K562 (cell line): ENCODE data around the gene PCBP2. TPM values are rescaled to one million over a fixed set of nuclear protein-coding genes. Genes with fewer than 3 reads are reported as not detected.
A peak's percentile ranks its signal among the peaks of the same experiment; 100 is the strongest.

Experiments
- ATAC-seq: fragments of 200-7000 bp; cut with Tn5 transposase; 3 replicates; pipeline ENCODE4 v1.9.1; 2020; ENCODE audit warnings: moderate library complexity
- BruUV-seq: library from RNA; stranded (reverse); fragments of 400-500 nt; replicated peaks from 2 replicates; lab custom pipeline; 2021; lab: Mats Ljungman, UMichigan
- CTCF ChIA-PET: fragments of 300-600 bp; formaldehyde crosslinking; extraction: SDS; loops from one replicate; lab custom pipeline; 2021; ENCODE audit warnings: low intra/inter-chr PET ratio; lab: Yijun Ruan, JAX
- POLR2A ChIA-PET: fragments of 300-600, 350-650 bp; sonication (Branson Sonifier 250); formaldehyde crosslinking; extraction: SDS; loops from one replicate; lab custom pipeline; 2021; ENCODE audit warnings: antibody characterized with exemption, inconsistent platforms; lab: Yijun Ruan, JAX
- DNase-seq, 4 experiments: peaks; one replicate each; pipeline versions ENCODE4 v3.0.0 to v3.0.0-alpha.2; 2011 to 2018; ENCODE audit warnings: low spot score in 3 of 4, mixed read lengths in 3 of 4; ENCODE audit errors: extremely low read depth in 1 of 4
- FAIRE-seq: peaks from 2 replicates; lab custom pipeline; 2011; peaks lifted over from hg19 to GRCh38; lab: Jason Lieb, UNC
- H2AFZ ChIP-seq: 2 replicates; pipeline ENCODE4 v1.6.0; 2011; ENCODE audit warnings: low read depth, low read length, control low read depth, inconsistent platforms
- H3K27ac ChIP-seq: fragments of 200-600 bp; 3 replicates; pipeline ENCODE4 v1.8.0; 2011; ENCODE audit warnings: low read depth, mild to moderate bottlenecking, control low read depth, inconsistent platforms, low read length, moderate library complexity, mixed read lengths; ENCODE audit errors: extremely low read depth
- H3K27me3 ChIP-seq, 2 experiments: fragments of 300-600 bp in 1 of 2; 2 replicates in 1 of 2; 3 replicates in 1 of 2; pipeline versions ENCODE4 v1.6.0 to v1.8.0; 2011; ENCODE audit warnings: inconsistent platforms in 2 of 2, low read length in 2 of 2, mild to moderate bottlenecking in 1 of 2, mixed read lengths in 1 of 2, moderate library complexity in 1 of 2; ENCODE audit not compliant: control insufficient read depth in 2 of 2, insufficient read depth in 2 of 2
- H3K36me3 ChIP-seq: fragments of 300-600 bp; 3 replicates; pipeline ENCODE4 v1.8.0; 2011; ENCODE audit warnings: mild to moderate bottlenecking, low read length, inconsistent platforms; ENCODE audit not compliant: control insufficient read depth, insufficient read depth
- H3K4me1 ChIP-seq, 2 experiments: fragments of 200-600 bp in 1 of 2; replicated peaks in 1 of 2; 2 replicates in 1 of 2; 3 replicates in 1 of 2; pipeline versions ENCODE4 v1.5.1 to v1.8.0; 2011; ENCODE audit warnings: inconsistent platforms in 2 of 2, low read length in 2 of 2, mild to moderate bottlenecking in 1 of 2, mixed read lengths in 1 of 2, moderate library complexity in 1 of 2; ENCODE audit not compliant: control insufficient read depth in 2 of 2, insufficient read depth in 2 of 2
- H3K4me2 ChIP-seq: 2 replicates; pipeline ENCODE4 v1.6.1; 2011; ENCODE audit warnings: low read length, control low read depth, inconsistent platforms, mixed read lengths; ENCODE audit not compliant: insufficient read depth
- H3K4me3 ChIP-seq: fragments of 200-600 bp; sonication (generic), shearing (Covaris generic); 2 replicates; pipeline ENCODE4 v1.5.1; 2016; ENCODE audit warnings: control low read depth, inconsistent platforms
- H3K79me2 ChIP-seq: fragments of 200-600 bp; 3 replicates; pipeline ENCODE4 v1.8.0; 2011; ENCODE audit warnings: low read length, inconsistent platforms; ENCODE audit not compliant: control insufficient read depth, insufficient read depth
- H3K9ac ChIP-seq, 2 experiments: 2 replicates each; pipeline versions ENCODE4 v1.6.0 to v1.6.1; 2011; ENCODE audit warnings: low read depth in 2 of 2, low read length in 2 of 2, control low read depth in 1 of 2, inconsistent platforms in 1 of 2, mild to moderate bottlenecking in 1 of 2, mixed read lengths in 1 of 2; ENCODE audit not compliant: insufficient read depth in 1 of 2
- H3K9me1 ChIP-seq: one replicate; pipeline ENCODE4 v1.6.0; 2011; ENCODE audit warnings: inconsistent platforms, mild to moderate bottlenecking, low read length, moderate library complexity; ENCODE audit not compliant: control insufficient read depth, insufficient read depth
- H3K9me3 ChIP-seq: replicated peaks from 2 replicates; pipeline ENCODE4 v1.5.1; 2011; ENCODE audit warnings: low read depth, low read length, inconsistent platforms; ENCODE audit not compliant: control insufficient read depth, insufficient read depth
- H4K20me1 ChIP-seq: replicated peaks from 2 replicates; pipeline ENCODE4 v1.6.1; 2011; ENCODE audit warnings: low read length, inconsistent platforms, mixed read lengths; ENCODE audit not compliant: control insufficient read depth, insufficient read depth
- JUND ChIP-seq, 2 experiments: IDR thresholded peaks; 2 replicates in 1 of 2; 3 replicates in 1 of 2; pipeline ENCODE4 v1.6.1; 2011; ENCODE audit warnings: borderline replicate concordance in 2 of 2, low read depth in 2 of 2, low read length in 2 of 2, improper control_type of control experiment in 1 of 2, missing biosample characterization in 1 of 2, missing genetic modification characterization in 1 of 2, missing genetic modification reagents in 1 of 2
- ZNF197 ChIP-seq: fragments of 200-800 bp; sonication (Bioruptor generic); IDR thresholded peaks from 2 replicates; pipeline ENCODE4 v1.6.1; 2016; ENCODE audit warnings: low read depth, missing genetic modification characterization, missing compliant biosample characterization
- WGBS: fragments of 100-300 bp; shearing (Covaris generic); methylation state at CpG from one replicate; pipeline ENCODE4 v1.1.6; 2016; ENCODE audit warnings: low coverage, mixed read lengths; ENCODE audit not compliant: insufficient coverage; ENCODE audit errors: missing lambda C conversion rate; 5-methylcytosine and 5-hydroxymethylcytosine counted together
- in situ Hi-C: fragments of 300-500 bp; cut with MboI; formaldehyde crosslinking; loops from 4 replicates; pipeline ENCODE4 v1.15.0; 2018; ENCODE audit warnings: inconsistent platforms, mixed read lengths
- intact Hi-C: fragments of 100-400 bp; cut with micrococcal nuclease; formaldehyde crosslinking; loops from 2 replicates; pipeline ENCODE4 v1.14.2; 2022
- polyA plus RNA-seq, 8 experiments: library from polyadenylated mRNA; depleted of rRNA in 4 of 8; stranded (reverse) in 5 of 8; unstranded in 3 of 8; fragments of >200 nt; fragmentation: Nextera tagmentation in 2 of 8; fragmentation: Illumina TruSeq in 1 of 8; extraction: Ambion mirVana in 2 of 8; extraction: Trizol in 1 of 8; gene quantifications; 2 replicates each; pipeline versions ENCODE4 v1.2.1 to v1.2.3, GENCODE V29; 2011 to 2014; ENCODE audit warnings: inconsistent platforms in 1 of 8, missing spikeins in 1 of 8
- total RNA-seq, 7 experiments: library from RNA; depleted of rRNA in 6 of 7; stranded (reverse); fragments of >200 nt in 6 of 7; fragmentation: Illumina TruSeq in 2 of 7; extraction: Trizol in 2 of 7; gene quantifications; 2 replicates each; pipeline versions ENCODE4 v1.2.1 to v1.2.3, GENCODE V29; 2011 to 2021; ENCODE audit warnings: low replicate concordance in 1 of 7

The PCBP2 gene
- total and polyA plus RNA-seq, 9 of the 15 experiments (the other 6 are each of a cell fraction or from before 2014, with no cell fraction given): 137 to 831 (median 328) TPM

DNA sequence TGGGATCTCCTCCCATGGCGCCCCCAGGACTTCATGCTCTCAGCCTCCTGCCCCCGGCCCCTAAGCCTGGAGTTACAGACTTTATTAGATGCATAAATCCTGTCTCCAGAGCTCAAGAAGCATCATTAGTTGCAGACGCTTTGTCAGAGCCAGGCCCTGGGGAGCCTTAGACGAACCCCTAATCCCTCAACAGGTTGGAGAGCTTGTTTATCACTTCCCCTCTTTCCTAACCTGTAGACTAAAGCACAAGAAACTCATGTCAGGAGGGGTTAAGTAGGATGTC, 55.6 kb downstream of the PCBP2 start:
- intact Hi-C loops (loop anchor here (5.0 to 10.0 kb wide), 2 partner anchors 85 to 443 kb away; partner anchors contain the start of gene AMHR2), in situ Hi-C loops (loop anchor here (10.0 kb wide), 1 partner anchor 183 kb away; the partner anchor contains the start of gene AAAS)
- ATAC-seq (no peak), DNase-seq (no peak), FAIRE-seq (no peak)
- Histone ChIP-seq H3K4me1 (peaks cover 8 to 13% of the 10 kb centered on the region in 2 experiments; a peak in 4 of 5 replicates), H3K4me3 (no peak overlapping the region), H3K9me3 (no peaks in the 10 kb centered on the region), H3K36me3 (peaks cover 56% of the 10 kb centered on the region; the same call in 2 of the 3 replicates), H2AFZ (no peak overlapping the region), H4K20me1 (no peaks in the 10 kb centered on the region), H3K4me2 (no peak overlapping the region), H3K79me2 (peaks cover 7% of the 10 kb centered on the region), H3K9ac (peak overlapping the region in 1 of 2 experiments; percentile 61; a peak in 1 of 4 replicates), H3K27ac (no peak overlapping the region), H3K27me3 (no peaks in the 10 kb centered on the region; a peak in 1 of 5 replicates), H3K9me1 (no peaks in the 10 kb centered on the region)
- WGBS: 76% methylated on average over 4 of the region's 4 CpGs
- CTCF ChIA-PET: interaction anchor here (0.6 to 2.2 kb wide), 5 partner anchors 155 to 380 kb away, joined by 4 to 21 read pairs (median 7); no protein-coding TSS in a partner anchor
- TF ChIP-seq JUND (IDR thresholded peaks at IDR 0.05; ENCODE audit: borderline replicate concordance, low read depth, low read length) (no peak), JUND (tag; IDR thresholded peaks at IDR 0.05; ENCODE audit: borderline replicate concordance, low read depth, low read length) (no peak), ZNF197 (CRISPR knock-in tag) (no peak)
- no TSS peak for BruUV-seq
- POLR2A ChIA-PET: interaction anchor here (0.6 to 1.4 kb wide), 3 partner anchors 9 to 26 kb away, joined by 3 read pairs; no protein-coding TSS in a partner anchor
